ENCODE measurements around the gene PTCHD4.

PTCHD4 gene

DNA sequence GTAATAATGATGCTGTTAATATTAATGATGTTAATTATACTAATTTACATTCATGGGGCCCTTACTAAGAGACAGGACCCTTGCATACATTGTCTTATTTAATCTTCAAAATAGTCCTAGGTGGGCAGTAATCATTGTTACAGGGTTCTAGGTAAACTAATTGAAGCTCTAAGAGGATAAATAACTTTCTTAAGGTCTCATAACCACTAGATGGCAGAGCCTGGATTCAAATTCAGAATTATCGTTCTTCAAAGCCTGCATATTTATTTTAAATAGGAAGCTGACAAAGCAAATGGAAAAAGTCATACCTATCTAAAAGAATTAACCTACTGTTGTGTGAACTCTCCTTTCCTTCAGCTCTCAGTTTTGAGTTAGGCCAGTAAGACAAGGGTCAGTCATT lies 23.5 kb downstream of the PTCHD4 start:
- no peak for DNase-seq (ENCODE audit: low read depth)
- TF ChIP-seq, protein P1, sequence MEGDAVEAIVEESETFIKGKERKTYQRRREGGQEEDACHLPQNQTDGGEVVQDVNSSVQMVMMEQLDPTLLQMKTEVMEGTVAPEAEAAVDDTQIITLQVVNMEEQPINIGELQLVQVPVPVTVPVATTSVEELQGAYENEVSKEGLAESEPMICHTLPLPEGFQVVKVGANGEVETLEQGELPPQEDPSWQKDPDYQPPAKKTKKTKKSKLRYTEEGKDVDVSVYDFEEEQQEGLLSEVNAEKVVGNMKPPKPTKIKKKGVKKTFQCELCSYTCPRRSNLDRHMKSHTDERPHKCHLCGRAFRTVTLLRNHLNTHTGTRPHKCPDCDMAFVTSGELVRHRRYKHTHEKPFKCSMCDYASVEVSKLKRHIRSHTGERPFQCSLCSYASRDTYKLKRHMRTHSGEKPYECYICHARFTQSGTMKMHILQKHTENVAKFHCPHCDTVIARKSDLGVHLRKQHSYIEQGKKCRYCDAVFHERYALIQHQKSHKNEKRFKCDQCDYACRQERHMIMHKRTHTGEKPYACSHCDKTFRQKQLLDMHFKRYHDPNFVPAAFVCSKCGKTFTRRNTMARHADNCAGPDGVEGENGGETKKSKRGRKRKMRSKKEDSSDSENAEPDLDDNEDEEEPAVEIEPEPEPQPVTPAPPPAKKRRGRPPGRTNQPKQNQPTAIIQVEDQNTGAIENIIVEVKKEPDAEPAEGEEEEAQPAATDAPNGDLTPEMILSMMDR (IDR thresholded peaks at IDR 0.05; ENCODE audit: control insufficient read depth, insufficient read depth, low read depth, low read length, missing control alignments): peak; percentile 12
- no peak overlapping the region for H3K4me3 ChIP-seq (ENCODE audit: control insufficient read depth, low read depth, low read length)

DNA sequence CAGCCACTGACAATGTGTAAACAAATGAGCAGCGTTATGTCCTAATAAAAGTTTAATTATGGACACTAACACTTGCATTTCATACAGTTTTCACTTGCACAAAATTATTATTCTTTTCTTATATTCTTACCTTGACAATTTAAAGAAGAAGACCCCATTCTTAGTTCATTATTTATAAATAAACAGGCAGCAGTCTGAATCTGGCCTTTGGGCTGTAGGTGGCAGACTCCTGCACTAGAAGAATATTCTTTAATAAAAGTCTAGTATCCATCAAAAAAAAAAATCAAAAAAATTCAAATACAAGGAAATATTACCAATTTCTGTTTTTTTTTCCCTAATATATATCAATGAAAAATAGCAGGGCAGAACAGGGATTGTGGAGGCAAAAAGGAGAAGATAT lies 24.8 kb downstream of the PTCHD4 start:
- TF ChIP-seq, protein P1 (IDR thresholded peaks at IDR 0.05; ENCODE audit: control insufficient read depth, insufficient read depth, low read depth, low read length, missing control alignments): no peak
- no peak overlapping the region for H3K4me3 ChIP-seq (ENCODE audit: control insufficient read depth, low read depth, low read length)
- no peak for DNase-seq (ENCODE audit: low read depth)

DNA sequence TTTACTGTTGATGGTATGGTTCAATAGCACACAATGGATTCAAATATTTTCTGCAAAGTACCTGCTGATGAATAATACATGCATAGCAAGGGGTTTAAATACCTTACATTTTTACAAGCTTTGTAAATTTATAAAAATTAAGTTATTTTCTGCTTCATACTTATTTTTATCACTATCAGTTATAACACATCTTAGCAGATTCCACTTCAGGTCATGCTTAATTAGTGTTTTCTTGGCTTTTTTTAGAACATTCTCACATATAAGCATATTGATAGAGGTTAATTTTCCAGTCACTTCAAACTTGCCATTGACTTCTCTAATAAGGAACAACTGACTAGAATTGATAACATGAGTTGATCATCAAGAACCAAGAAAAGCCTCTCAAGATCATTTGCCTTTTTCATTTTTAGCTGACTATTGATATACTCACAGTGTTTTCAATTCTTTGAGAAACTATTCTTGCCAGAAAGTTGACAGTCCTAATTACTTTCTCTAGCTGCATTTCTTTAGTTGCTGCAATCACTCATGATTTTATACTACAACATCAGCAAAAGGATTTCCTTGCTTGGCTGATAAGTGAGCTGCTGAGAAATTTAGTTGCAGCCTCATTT lies 25.8 kb downstream of the PTCHD4 start:
- TF ChIP-seq, protein P1 (IDR thresholded peaks at IDR 0.05; ENCODE audit: control insufficient read depth, insufficient read depth, low read depth, low read length, missing control alignments): no peak
- H3K4me3 ChIP-seq (ENCODE audit: control insufficient read depth, low read depth, low read length): no peak overlapping the region
- DNase-seq (ENCODE audit: low read depth): no peak

GRCh38 chr6:48084201-48084600 lies 26.8 kb downstream of the PTCHD4 start:
- H3K4me3 ChIP-seq (ENCODE audit: control insufficient read depth, low read depth, low read length): no peak overlapping the region
- TF ChIP-seq, protein P1 (IDR thresholded peaks at IDR 0.05; ENCODE audit: control insufficient read depth, insufficient read depth, low read depth, low read length, missing control alignments): no peak
- DNase-seq (ENCODE audit: low read depth): no peak

GRCh38 chr6:48080227-48081009 lies 30.6 kb downstream of the PTCHD4 start:
- H3K4me3 ChIP-seq (ENCODE audit: control insufficient read depth, low read depth, low read length): no peak overlapping the region
- TF ChIP-seq, protein P1 (IDR thresholded peaks at IDR 0.05; ENCODE audit: control insufficient read depth, insufficient read depth, low read depth, low read length, missing control alignments): no peak
- DNase-seq (ENCODE audit: low read depth): no peak

GRCh38 chr6:48078120-48078519 lies 32.9 kb downstream of the PTCHD4 start:
- DNase-seq (ENCODE audit: low read depth): peak; percentile 16
- TF ChIP-seq, protein P1 (IDR thresholded peaks at IDR 0.05; ENCODE audit: control insufficient read depth, insufficient read depth, low read depth, low read length, missing control alignments): no peak
- H3K4me3 ChIP-seq (ENCODE audit: control insufficient read depth, low read depth, low read length): no peak overlapping the region
